Measurements from ENCODE around the gene AP3S2. TPM values are rescaled to one million over a fixed set of nuclear protein-coding genes. Genes with fewer than 3 reads are reported as not detected.
A peak's percentile ranks its signal among the peaks of the same experiment; 100 is the strongest.

Gene AP3S2
- total and polyA plus RNA-seq, 2 of the 13 experiments (the other 11 are each of a cell fraction or from before 2014, with no cell fraction given), result 17.6 to 44.4 TPM

DNA sequence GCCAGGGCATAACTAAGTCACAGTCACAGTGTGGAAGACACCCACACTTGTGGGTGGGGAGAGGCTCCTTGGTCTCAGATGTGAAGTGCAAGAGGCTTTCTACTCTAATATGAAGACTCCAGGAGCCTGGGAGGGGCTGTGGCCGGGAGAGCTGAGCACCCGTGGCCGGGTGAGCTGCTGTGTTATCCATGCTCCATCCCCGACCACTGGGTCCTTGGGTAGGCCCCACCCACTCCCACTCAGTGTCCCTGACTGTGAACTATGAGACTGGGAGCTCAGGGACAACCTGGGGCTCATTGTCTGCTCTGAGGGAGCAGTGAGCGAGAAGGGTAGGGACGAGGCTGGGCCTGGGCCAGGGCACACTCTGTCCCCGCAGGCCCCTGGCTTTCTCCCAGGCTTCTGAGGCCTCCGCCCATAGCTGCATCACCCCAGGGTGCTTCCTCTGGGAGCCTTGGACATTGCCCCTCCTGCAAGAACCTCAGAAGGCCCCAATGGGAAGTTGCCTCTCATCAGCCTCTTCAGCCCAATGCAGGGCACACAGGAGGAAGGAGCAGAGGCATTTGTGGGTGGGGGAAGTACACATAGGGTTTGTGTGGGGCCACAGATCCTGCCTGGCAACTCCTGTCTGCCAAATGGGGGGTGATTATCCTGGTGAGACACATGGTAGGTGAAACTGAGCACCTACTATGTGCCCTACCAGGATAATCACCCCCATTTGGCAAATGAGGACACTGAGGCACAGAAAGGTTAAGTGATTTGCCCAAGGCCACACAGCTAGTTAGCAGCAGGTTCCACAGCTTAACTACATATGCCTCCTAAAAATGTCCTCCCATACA, 81.6 kb downstream of the AP3S2 start (continued):
- no peak for TF ChIP-seq ZNF496 (CRISPR knock-in tag; IDR thresholded peaks at IDR 0.05; ENCODE audit: insufficient replicate concordance)
- TF ChIP-seq POLR2AphosphoS5 (IDR thresholded peaks at IDR 0.05; ENCODE audit: low read depth, low read length), result peak; percentile 42; the same call in 1 of the 2 replicates
- no peak for TF ChIP-seq ZNF383 (CRISPR knock-in tag; IDR thresholded peaks at IDR 0.05; ENCODE audit: borderline replicate concordance)
- TF ChIP-seq ZNF839 (CRISPR knock-in tag; IDR thresholded peaks at IDR 0.05; ENCODE audit: borderline replicate concordance), result peak; percentile 70; the same call in 1 of the 2 replicates
- TF ChIP-seq ZNF264 (CRISPR knock-in tag; IDR thresholded peaks at IDR 0.05), result 0 out of 2 replicates have a peak, but pooled peaks have one; percentile 35
- TF ChIP-seq EP300 (IDR thresholded peaks at IDR 0.05; ENCODE audit: low read depth in 2 of 2, low read length in 2 of 2), result no peak
- TF ChIP-seq EP300 (CRISPR knock-in tag; IDR thresholded peaks at IDR 0.05; ENCODE audit: borderline replicate concordance), result no peak
- TF ChIP-seq, protein P1, sequence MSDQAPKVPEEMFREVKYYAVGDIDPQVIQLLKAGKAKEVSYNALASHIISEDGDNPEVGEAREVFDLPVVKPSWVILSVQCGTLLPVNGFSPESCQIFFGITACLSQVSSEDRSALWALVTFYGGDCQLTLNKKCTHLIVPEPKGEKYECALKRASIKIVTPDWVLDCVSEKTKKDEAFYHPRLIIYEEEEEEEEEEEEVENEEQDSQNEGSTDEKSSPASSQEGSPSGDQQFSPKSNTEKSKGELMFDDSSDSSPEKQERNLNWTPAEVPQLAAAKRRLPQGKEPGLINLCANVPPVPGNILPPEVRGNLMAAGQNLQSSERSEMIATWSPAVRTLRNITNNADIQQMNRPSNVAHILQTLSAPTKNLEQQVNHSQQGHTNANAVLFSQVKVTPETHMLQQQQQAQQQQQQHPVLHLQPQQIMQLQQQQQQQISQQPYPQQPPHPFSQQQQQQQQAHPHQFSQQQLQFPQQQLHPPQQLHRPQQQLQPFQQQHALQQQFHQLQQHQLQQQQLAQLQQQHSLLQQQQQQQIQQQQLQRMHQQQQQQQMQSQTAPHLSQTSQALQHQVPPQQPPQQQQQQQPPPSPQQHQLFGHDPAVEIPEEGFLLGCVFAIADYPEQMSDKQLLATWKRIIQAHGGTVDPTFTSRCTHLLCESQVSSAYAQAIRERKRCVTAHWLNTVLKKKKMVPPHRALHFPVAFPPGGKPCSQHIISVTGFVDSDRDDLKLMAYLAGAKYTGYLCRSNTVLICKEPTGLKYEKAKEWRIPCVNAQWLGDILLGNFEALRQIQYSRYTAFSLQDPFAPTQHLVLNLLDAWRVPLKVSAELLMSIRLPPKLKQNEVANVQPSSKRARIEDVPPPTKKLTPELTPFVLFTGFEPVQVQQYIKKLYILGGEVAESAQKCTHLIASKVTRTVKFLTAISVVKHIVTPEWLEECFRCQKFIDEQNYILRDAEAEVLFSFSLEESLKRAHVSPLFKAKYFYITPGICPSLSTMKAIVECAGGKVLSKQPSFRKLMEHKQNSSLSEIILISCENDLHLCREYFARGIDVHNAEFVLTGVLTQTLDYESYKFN (CRISPR knock-in tag; conservative IDR thresholded peaks at IDR 0.05), result peak; percentile 67
- TF ChIP-seq ZNF614 (CRISPR knock-in tag; IDR thresholded peaks at IDR 0.05; ENCODE audit: borderline replicate concordance), result peak; percentile 57; the same call in 1 of the 2 replicates
- peak; percentile 58; the same call in 1 of the 2 replicates for TF ChIP-seq ZNF558 (CRISPR knock-in tag; IDR thresholded peaks at IDR 0.05; ENCODE audit: borderline replicate concordance)
- TF ChIP-seq RXRA (CRISPR knock-in tag; IDR thresholded peaks at IDR 0.05), result peak; percentile 79
- no peak for TF ChIP-seq ZFP90 (CRISPR knock-in tag; IDR thresholded peaks at IDR 0.05; ENCODE audit: borderline replicate concordance)
- no peak for TF ChIP-seq MYNN (CRISPR knock-in tag; IDR thresholded peaks at IDR 0.05; ENCODE audit: low read depth)
- TF ChIP-seq, protein P2, sequence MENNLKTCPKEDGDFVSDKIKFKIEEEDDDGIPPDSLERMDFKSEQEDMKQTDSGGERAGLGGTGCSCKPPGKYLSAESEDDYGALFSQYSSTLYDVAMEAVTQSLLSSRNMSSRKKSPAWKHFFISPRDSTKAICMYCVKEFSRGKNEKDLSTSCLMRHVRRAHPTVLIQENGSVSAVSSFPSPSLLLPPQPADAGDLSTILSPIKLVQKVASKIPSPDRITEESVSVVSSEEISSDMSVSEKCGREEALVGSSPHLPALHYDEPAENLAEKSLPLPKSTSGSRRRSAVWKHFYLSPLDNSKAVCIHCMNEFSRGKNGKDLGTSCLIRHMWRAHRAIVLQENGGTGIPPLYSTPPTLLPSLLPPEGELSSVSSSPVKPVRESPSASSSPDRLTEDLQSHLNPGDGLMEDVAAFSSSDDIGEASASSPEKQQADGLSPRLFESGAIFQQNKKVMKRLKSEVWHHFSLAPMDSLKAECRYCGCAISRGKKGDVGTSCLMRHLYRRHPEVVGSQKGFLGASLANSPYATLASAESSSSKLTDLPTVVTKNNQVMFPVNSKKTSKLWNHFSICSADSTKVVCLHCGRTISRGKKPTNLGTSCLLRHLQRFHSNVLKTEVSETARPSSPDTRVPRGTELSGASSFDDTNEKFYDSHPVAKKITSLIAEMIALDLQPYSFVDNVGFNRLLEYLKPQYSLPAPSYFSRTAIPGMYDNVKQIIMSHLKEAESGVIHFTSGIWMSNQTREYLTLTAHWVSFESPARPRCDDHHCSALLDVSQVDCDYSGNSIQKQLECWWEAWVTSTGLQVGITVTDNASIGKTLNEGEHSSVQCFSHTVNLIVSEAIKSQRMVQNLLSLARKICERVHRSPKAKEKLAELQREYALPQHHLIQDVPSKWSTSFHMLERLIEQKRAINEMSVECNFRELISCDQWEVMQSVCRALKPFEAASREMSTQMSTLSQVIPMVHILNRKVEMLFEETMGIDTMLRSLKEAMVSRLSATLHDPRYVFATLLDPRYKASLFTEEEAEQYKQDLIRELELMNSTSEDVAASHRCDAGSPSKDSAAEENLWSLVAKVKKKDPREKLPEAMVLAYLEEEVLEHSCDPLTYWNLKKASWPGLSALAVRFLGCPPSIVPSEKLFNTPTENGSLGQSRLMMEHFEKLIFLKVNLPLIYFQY (CRISPR knock-in tag; IDR thresholded peaks at IDR 0.05; ENCODE audit: borderline replicate concordance), result peak; percentile 48; the same call in 1 of the 2 replicates
- TF ChIP-seq SNAI1 (CRISPR knock-in tag; IDR thresholded peaks at IDR 0.05; ENCODE audit: borderline replicate concordance), result no peak
- no peak for TF ChIP-seq ZNF678 (CRISPR knock-in tag; IDR thresholded peaks at IDR 0.05)
- TF ChIP-seq ZSCAN29 (CRISPR knock-in tag; conservative IDR thresholded peaks at IDR 0.05), result no peak
- TF ChIP-seq ZNF224 (CRISPR knock-in tag; IDR thresholded peaks at IDR 0.05), result no peak
- TF ChIP-seq ELF1 (CRISPR knock-in tag; IDR thresholded peaks at IDR 0.05), result peak; percentile 34; the same call in 1 of the 2 replicates
- peak; percentile 39; the same call in 1 of the 2 replicates for TF ChIP-seq SMYD3 (CRISPR knock-in tag; IDR thresholded peaks at IDR 0.05)
- no peak for TF ChIP-seq MBD4 (IDR thresholded peaks at IDR 0.05; ENCODE audit: borderline replicate concordance, low read length)

Measured in HepG2 (cell line).